ENCODE results near the gene SGSH. TPM values are rescaled to one million over a fixed set of nuclear protein-coding genes. Genes with fewer than 3 reads are reported as not detected.

SGSH gene
- polyA plus RNA-seq, 1 donor (not counting 4 experiments of a cell fraction or from before 2014, with no cell fraction given) = 9.6 TPM

DNA sequence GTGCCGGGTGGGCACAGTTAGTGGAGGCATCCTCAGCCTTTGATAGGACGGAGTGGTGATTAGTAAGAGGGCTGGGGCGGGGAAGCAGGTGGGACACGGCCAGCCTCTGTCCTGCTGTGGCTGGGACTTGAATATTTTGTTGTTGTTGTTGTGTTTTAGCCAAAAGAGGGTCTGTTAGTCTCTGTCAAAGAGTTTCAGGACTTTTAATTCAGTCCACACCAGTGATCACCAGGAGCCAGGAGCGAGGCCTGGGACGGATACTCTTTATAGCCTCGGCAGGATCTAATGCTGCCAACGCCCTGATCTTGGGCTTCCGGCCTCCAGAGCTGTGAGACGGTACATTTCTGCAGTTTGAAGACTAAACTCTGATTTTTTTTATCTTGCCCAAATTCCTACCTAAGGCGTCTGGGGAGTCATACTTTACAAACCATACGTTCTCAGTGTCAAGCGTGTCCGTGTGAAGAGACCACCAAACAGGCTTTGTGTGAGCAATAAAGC is 37.6 kb upstream of the SGSH start:
- Histone ChIP-seq H3K4me2 (ENCODE audit: control insufficient read depth, extremely low read depth, insufficient read depth, low read depth, low read length) (peak overlapping the region; percentile 8), H3K27ac (ENCODE audit: control insufficient read depth, insufficient read depth, low read length) (peak overlapping the region; percentile 4), H3K4me3 (ENCODE audit: control insufficient read depth in 2 of 3, extremely low read depth in 1 of 3, insufficient read depth in 2 of 3, low read depth in 1 of 3, low read length in 3 of 3) (no peak overlapping the region), H3K9me1 (ENCODE audit: control insufficient read depth, extremely low read depth, insufficient read depth, low read length) (no peaks in the 10 kb centered on the region), H3K9ac (ENCODE audit: control insufficient read depth, extremely low read depth, insufficient read depth, low read length) (no peak overlapping the region), H3K4me1 (ENCODE audit: control insufficient read depth, extremely low read depth, insufficient read depth, low read length) (peaks cover 44% of the 10 kb centered on the region), H3K79me2 (ENCODE audit: control insufficient read depth, insufficient read depth, low read length) (peaks cover 11% of the 10 kb centered on the region), H4K20me1 (ENCODE audit: control insufficient read depth, extremely low read depth, insufficient read depth, low read length) (no peaks in the 10 kb centered on the region), H3K36me3 (ENCODE audit: control insufficient read depth in 2 of 2, extremely low read depth in 1 of 2, insufficient read depth in 2 of 2, low read length in 2 of 2) (no peaks in the 10 kb centered on the region), H3K27me3 (ENCODE audit: control insufficient read depth, extremely low read depth, insufficient read depth, low read length) (no peaks in the 10 kb centered on the region), H3K9me3 (ENCODE audit: control insufficient read depth, low read depth, low read length) (no peaks in the 10 kb centered on the region), H2AFZ (ENCODE audit: control insufficient read depth, low read length) (no peak overlapping the region)
- no peak for DNase-seq (ENCODE audit: low read depth, low spot score)
- dilution Hi-C loops (cut with MboI; ENCODE audit: extremely low pct_ligation_motif_present, low sequenced_read_pairs) = no loop called here
- TF ChIP-seq CTCF (optimal IDR thresholded peaks at IDR 0.05 in 1 of 3, IDR thresholded peaks at IDR 0.05 in 1 of 3, conservative IDR thresholded peaks at IDR 0.05 in 1 of 3; ENCODE audit: extremely low read depth in 1 of 3, insufficient read depth in 2 of 3, low read length in 3 of 3) (no peak), EZH2 (IDR thresholded peaks at IDR 0.05; ENCODE audit: low read length) (no peak)
- no peak for FAIRE-seq

DNA sequence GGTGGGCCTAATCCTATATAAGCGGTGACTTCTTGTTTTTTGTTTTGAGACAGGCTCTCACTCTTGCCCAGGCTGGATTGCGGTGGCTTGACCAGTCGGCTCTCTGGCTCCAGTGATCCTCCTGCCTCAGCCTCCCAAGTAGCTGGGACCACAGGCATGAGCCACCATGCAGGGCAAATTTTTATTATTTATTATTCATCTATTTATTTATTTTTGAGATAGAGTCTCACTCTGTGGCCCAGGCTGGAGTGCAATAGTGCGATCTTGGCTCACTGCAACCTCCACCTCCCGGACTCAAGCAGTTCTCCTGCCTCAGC is 35.9 kb upstream of the SGSH start:
- H3K79me2 ChIP-seq (ENCODE audit: control insufficient read depth, insufficient read depth, low read length) = no peaks in the 10 kb centered on the region
- no peak overlapping the region for H3K9ac ChIP-seq (ENCODE audit: control insufficient read depth, extremely low read depth, insufficient read depth, low read length)
- no peak overlapping the region for H2AFZ ChIP-seq (ENCODE audit: control insufficient read depth, low read length)
- no peak for FAIRE-seq
- dilution Hi-C loops (cut with MboI; ENCODE audit: extremely low pct_ligation_motif_present, low sequenced_read_pairs) = no loop called here
- H3K9me3 ChIP-seq (ENCODE audit: control insufficient read depth, low read depth, low read length) = no peaks in the 10 kb centered on the region
- H4K20me1 ChIP-seq (ENCODE audit: control insufficient read depth, extremely low read depth, insufficient read depth, low read length) = no peaks in the 10 kb centered on the region
- no peak for TF ChIP-seq CTCF (optimal IDR thresholded peaks at IDR 0.05 in 1 of 3, IDR thresholded peaks at IDR 0.05 in 1 of 3, conservative IDR thresholded peaks at IDR 0.05 in 1 of 3; ENCODE audit: extremely low read depth in 1 of 3, insufficient read depth in 2 of 3, low read length in 3 of 3)
- TF ChIP-seq EZH2 (IDR thresholded peaks at IDR 0.05; ENCODE audit: low read length) = no peak
- H3K27me3 ChIP-seq (ENCODE audit: control insufficient read depth, extremely low read depth, insufficient read depth, low read length) = no peaks in the 10 kb centered on the region
- peaks cover 32% of the 10 kb centered on the region for H3K4me1 ChIP-seq (ENCODE audit: control insufficient read depth, extremely low read depth, insufficient read depth, low read length)
- H3K36me3 ChIP-seq (ENCODE audit: control insufficient read depth in 2 of 2, extremely low read depth in 1 of 2, insufficient read depth in 2 of 2, low read length in 2 of 2) = no peaks in the 10 kb centered on the region
- H3K4me3 ChIP-seq (ENCODE audit: control insufficient read depth in 2 of 3, extremely low read depth in 1 of 3, insufficient read depth in 2 of 3, low read depth in 1 of 3, low read length in 3 of 3) = no peak overlapping the region
- no peak overlapping the region for H3K4me2 ChIP-seq (ENCODE audit: control insufficient read depth, extremely low read depth, insufficient read depth, low read depth, low read length)
- H3K9me1 ChIP-seq (ENCODE audit: control insufficient read depth, extremely low read depth, insufficient read depth, low read length) = no peaks in the 10 kb centered on the region
- H3K27ac ChIP-seq (ENCODE audit: control insufficient read depth, insufficient read depth, low read length) = no peak overlapping the region
- DNase-seq (ENCODE audit: low read depth, low spot score) = no peak
